ENCODE results near the gene COX17.

Gene COX17

GRCh38 chr3:119631516-119631915 lies 45.7 kb downstream of the COX17 start:
- no peaks in the 10 kb centered on the region for H3K4me1 ChIP-seq (ENCODE audit: control insufficient read depth, insufficient read depth, low read length)
- H3K27me3 ChIP-seq (ENCODE audit: control insufficient read depth, insufficient read depth, low read length), result no peaks in the 10 kb centered on the region
- H3K9me3 ChIP-seq (ENCODE audit: control insufficient read depth, insufficient read depth, low read length), result no peaks in the 10 kb centered on the region
- no peaks in the 10 kb centered on the region for H3K36me3 ChIP-seq (ENCODE audit: control insufficient read depth, insufficient read depth, low read length)
- H3K27ac ChIP-seq (ENCODE audit: low read depth, low read length), result no peak overlapping the region
- no peak overlapping the region for H3K9ac ChIP-seq (ENCODE audit: low read depth, low read length)
- H3K4me3 ChIP-seq (ENCODE audit: low read depth, low read length), result no peak overlapping the region

GRCh38 chr3:119630880-119631329 lies 46.3 kb downstream of the COX17 start:
- Histone ChIP-seq H3K9ac (ENCODE audit: low read depth, low read length) (no peak overlapping the region), H3K4me3 (ENCODE audit: low read depth, low read length) (no peak overlapping the region), H3K27me3 (ENCODE audit: control insufficient read depth, insufficient read depth, low read length) (no peaks in the 10 kb centered on the region), H3K9me3 (ENCODE audit: control insufficient read depth, insufficient read depth, low read length) (no peaks in the 10 kb centered on the region), H3K36me3 (ENCODE audit: control insufficient read depth, insufficient read depth, low read length) (no peaks in the 10 kb centered on the region), H3K27ac (ENCODE audit: low read depth, low read length) (no peak overlapping the region), H3K4me1 (ENCODE audit: control insufficient read depth, insufficient read depth, low read length) (no peaks in the 10 kb centered on the region)

- no peak overlapping the region for H3K4me3 ChIP-seq (ENCODE audit: low read depth, low read length)
- no peaks in the 10 kb centered on the region for H3K27me3 ChIP-seq (ENCODE audit: control insufficient read depth, insufficient read depth, low read length)
- H3K9me3 ChIP-seq (ENCODE audit: control insufficient read depth, insufficient read depth, low read length), result no peaks in the 10 kb centered on the region
- H3K4me1 ChIP-seq (ENCODE audit: control insufficient read depth, insufficient read depth, low read length), result no peaks in the 10 kb centered on the region
- no peaks in the 10 kb centered on the region for H3K36me3 ChIP-seq (ENCODE audit: control insufficient read depth, insufficient read depth, low read length)
- H3K27ac ChIP-seq (ENCODE audit: low read depth, low read length), result no peak overlapping the region
- no peak overlapping the region for H3K9ac ChIP-seq (ENCODE audit: low read depth, low read length)
Observed at GRCh38 chr3:119630128-119630879, 46.9 kb downstream of the COX17 start.

- no peak overlapping the region for H3K27ac ChIP-seq (ENCODE audit: low read depth, low read length)
- no peaks in the 10 kb centered on the region for H3K4me1 ChIP-seq (ENCODE audit: control insufficient read depth, insufficient read depth, low read length)
Observed at GRCh38 chr3:119628816-119629445, 48.3 kb downstream of the COX17 start.

GRCh38 chr3:119628390-119628789 lies 48.8 kb downstream of the COX17 start:
- Histone ChIP-seq H3K4me1 (ENCODE audit: control insufficient read depth, insufficient read depth, low read length) (no peaks in the 10 kb centered on the region), H3K9me3 (ENCODE audit: control insufficient read depth, insufficient read depth, low read length) (no peaks in the 10 kb centered on the region), H3K36me3 (ENCODE audit: control insufficient read depth, insufficient read depth, low read length) (no peaks in the 10 kb centered on the region), H3K9ac (ENCODE audit: low read depth, low read length) (no peak overlapping the region), H3K27me3 (ENCODE audit: control insufficient read depth, insufficient read depth, low read length) (no peaks in the 10 kb centered on the region), H3K4me3 (ENCODE audit: low read depth, low read length) (no peak overlapping the region), H3K27ac (ENCODE audit: low read depth, low read length) (no peak overlapping the region)

More at GRCh38 chr3:119628816-119629445, 48.3 kb downstream of the COX17 start:
- no peak overlapping the region for H3K4me3 ChIP-seq (ENCODE audit: low read depth, low read length)
- H3K27me3 ChIP-seq (ENCODE audit: control insufficient read depth, insufficient read depth, low read length), result no peaks in the 10 kb centered on the region
- no peak overlapping the region for H3K9ac ChIP-seq (ENCODE audit: low read depth, low read length)
- H3K9me3 ChIP-seq (ENCODE audit: control insufficient read depth, insufficient read depth, low read length), result no peaks in the 10 kb centered on the region
- no peaks in the 10 kb centered on the region for H3K36me3 ChIP-seq (ENCODE audit: control insufficient read depth, insufficient read depth, low read length)

- Histone ChIP-seq H3K27ac (ENCODE audit: low read depth, low read length) (no peak overlapping the region), H3K9me3 (ENCODE audit: control insufficient read depth, insufficient read depth, low read length) (no peaks in the 10 kb centered on the region), H3K4me1 (ENCODE audit: control insufficient read depth, insufficient read depth, low read length) (no peaks in the 10 kb centered on the region), H3K36me3 (ENCODE audit: control insufficient read depth, insufficient read depth, low read length) (no peaks in the 10 kb centered on the region), H3K4me3 (ENCODE audit: low read depth, low read length) (no peak overlapping the region), H3K27me3 (ENCODE audit: control insufficient read depth, insufficient read depth, low read length) (no peaks in the 10 kb centered on the region), H3K9ac (ENCODE audit: low read depth, low read length) (no peak overlapping the region)
Observed at GRCh38 chr3:119627461-119627860, 49.7 kb downstream of the COX17 start.

- H3K9me3 ChIP-seq (ENCODE audit: control insufficient read depth, insufficient read depth, low read length), result no peaks in the 10 kb centered on the region
- no peak overlapping the region for H3K9ac ChIP-seq (ENCODE audit: low read depth, low read length)
- H3K4me3 ChIP-seq (ENCODE audit: low read depth, low read length), result no peak overlapping the region
- H3K27me3 ChIP-seq (ENCODE audit: control insufficient read depth, insufficient read depth, low read length), result no peaks in the 10 kb centered on the region
- H3K36me3 ChIP-seq (ENCODE audit: control insufficient read depth, insufficient read depth, low read length), result no peaks in the 10 kb centered on the region
- no peaks in the 10 kb centered on the region for H3K4me1 ChIP-seq (ENCODE audit: control insufficient read depth, insufficient read depth, low read length)
- no peak overlapping the region for H3K27ac ChIP-seq (ENCODE audit: low read depth, low read length)
Observed at GRCh38 chr3:119626196-119626595, 51.0 kb downstream of the COX17 start.

- H3K36me3 ChIP-seq (ENCODE audit: control insufficient read depth, insufficient read depth, low read length), result no peaks in the 10 kb centered on the region
- no peak overlapping the region for H3K4me3 ChIP-seq (ENCODE audit: low read depth, low read length)
- no peaks in the 10 kb centered on the region for H3K4me1 ChIP-seq (ENCODE audit: control insufficient read depth, insufficient read depth, low read length)
- no peak overlapping the region for H3K27ac ChIP-seq (ENCODE audit: low read depth, low read length)
- no peaks in the 10 kb centered on the region for H3K9me3 ChIP-seq (ENCODE audit: control insufficient read depth, insufficient read depth, low read length)
- no peaks in the 10 kb centered on the region for H3K27me3 ChIP-seq (ENCODE audit: control insufficient read depth, insufficient read depth, low read length)
- no peak overlapping the region for H3K9ac ChIP-seq (ENCODE audit: low read depth, low read length)
Observed at GRCh38 chr3:119625451-119626153, 51.6 kb downstream of the COX17 start.

- Histone ChIP-seq H3K9me3 (ENCODE audit: control insufficient read depth, insufficient read depth, low read length) (no peaks in the 10 kb centered on the region), H3K9ac (ENCODE audit: low read depth, low read length) (no peak overlapping the region), H3K27ac (ENCODE audit: low read depth, low read length) (no peak overlapping the region)
Observed at GRCh38 chr3:119624002-119624720, 53.0 kb downstream of the COX17 start.

GRCh38 chr3:119620899-119621298 lies 56.3 kb downstream of the COX17 start:
- Histone ChIP-seq H3K4me1 (ENCODE audit: control insufficient read depth, insufficient read depth, low read length) (no peaks in the 10 kb centered on the region), H3K9me3 (ENCODE audit: control insufficient read depth, insufficient read depth, low read length) (no peaks in the 10 kb centered on the region), H3K27me3 (ENCODE audit: control insufficient read depth, insufficient read depth, low read length) (no peaks in the 10 kb centered on the region), H3K4me3 (ENCODE audit: low read depth, low read length) (no peak overlapping the region), H3K27ac (ENCODE audit: low read depth, low read length) (no peak overlapping the region), H3K36me3 (ENCODE audit: control insufficient read depth, insufficient read depth, low read length) (no peaks in the 10 kb centered on the region), H3K9ac (ENCODE audit: low read depth, low read length) (no peak overlapping the region)

More at GRCh38 chr3:119624002-119624720, 53.0 kb downstream of the COX17 start:
- H3K27me3 ChIP-seq (ENCODE audit: control insufficient read depth, insufficient read depth, low read length), result no peaks in the 10 kb centered on the region
- H3K4me3 ChIP-seq (ENCODE audit: low read depth, low read length), result no peak overlapping the region
- no peaks in the 10 kb centered on the region for H3K4me1 ChIP-seq (ENCODE audit: control insufficient read depth, insufficient read depth, low read length)
- no peaks in the 10 kb centered on the region for H3K36me3 ChIP-seq (ENCODE audit: control insufficient read depth, insufficient read depth, low read length)
